ENCODE measurements around the gene TSPAN31.

TSPAN31 gene

GRCh38 chr12:57736741-57737466, 7.9 kb upstream of the TSPAN31 start:
- no peak for DNase-seq

- no peak for DNase-seq
Observed at GRCh38 chr12:57737467-57738460, 7.1 kb upstream of the TSPAN31 start.

- no peak for DNase-seq
Observed at GRCh38 chr12:57738661-57739237, 6.1 kb upstream of the TSPAN31 start, which contains the start of gene AGAP2. Gene AGAP2 (minus strand): TSS chr12:57738742. CDS start chr12:57738246, 496 bp downstream.

- DNase-seq: no peak
Observed at GRCh38 chr12:57739387-57739786, 5.5 kb upstream of the TSPAN31 start.

- DNase-seq: no peak
Observed at GRCh38 chr12:57739914-57740538, 4.8 kb upstream of the TSPAN31 start.

DNA sequence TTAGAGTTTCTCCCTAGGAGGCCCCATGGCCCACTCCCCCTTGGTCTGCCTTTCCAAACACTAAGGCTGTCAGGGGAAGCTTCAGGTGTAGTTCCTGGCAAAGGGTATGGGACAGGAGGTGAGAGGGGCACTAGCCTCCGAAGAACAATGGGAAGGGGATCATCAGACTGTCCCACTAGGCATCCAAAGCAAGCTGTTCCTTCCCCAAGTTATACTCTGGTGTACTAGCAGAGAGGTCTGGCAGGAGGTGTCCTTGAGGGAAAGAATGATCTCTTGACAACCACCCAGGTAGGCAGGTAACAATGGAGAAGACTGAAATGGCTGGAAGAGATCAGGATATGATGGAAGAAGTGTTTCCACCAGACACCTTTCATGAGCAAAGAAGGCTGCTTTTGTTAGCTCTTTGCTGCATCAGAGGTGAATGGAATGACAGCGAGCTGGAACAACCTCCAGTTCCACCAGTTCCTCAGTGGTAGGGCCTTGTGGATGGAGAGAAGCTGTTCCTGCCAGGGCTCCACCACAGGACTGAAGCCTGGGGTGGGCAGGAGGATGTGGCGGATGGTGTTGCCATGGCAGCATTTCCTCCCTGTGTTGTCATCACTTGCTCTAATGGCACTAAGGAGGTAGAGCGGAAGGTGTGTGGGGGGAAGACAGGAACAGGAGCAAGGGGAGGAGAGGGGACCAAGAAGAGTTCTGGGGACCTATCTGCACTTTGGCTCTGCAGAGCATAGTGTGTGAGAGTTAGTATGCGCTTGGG, 4.0 kb upstream of the TSPAN31 start:
- peak; percentile 85 for DNase-seq

DNA sequence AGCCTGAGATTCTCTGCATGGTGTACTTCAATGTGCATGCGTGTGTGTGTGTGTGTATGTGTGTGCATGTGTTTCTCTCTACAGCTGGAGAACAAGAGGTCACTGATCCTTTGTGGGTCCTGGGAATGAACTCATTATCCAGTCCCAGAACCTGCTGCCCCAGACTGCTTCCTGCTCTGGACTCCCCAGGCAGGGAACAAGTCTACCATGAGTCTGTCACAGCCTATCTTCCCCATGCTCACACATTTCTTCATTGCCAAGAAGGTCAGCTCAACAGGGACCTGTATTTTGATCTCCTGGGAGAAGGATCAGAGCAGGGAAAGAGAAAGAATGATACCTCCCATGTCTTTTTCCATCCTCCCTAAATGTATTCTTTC, 3.4 kb upstream of the TSPAN31 start:
- DNase-seq: no peak

DNA sequence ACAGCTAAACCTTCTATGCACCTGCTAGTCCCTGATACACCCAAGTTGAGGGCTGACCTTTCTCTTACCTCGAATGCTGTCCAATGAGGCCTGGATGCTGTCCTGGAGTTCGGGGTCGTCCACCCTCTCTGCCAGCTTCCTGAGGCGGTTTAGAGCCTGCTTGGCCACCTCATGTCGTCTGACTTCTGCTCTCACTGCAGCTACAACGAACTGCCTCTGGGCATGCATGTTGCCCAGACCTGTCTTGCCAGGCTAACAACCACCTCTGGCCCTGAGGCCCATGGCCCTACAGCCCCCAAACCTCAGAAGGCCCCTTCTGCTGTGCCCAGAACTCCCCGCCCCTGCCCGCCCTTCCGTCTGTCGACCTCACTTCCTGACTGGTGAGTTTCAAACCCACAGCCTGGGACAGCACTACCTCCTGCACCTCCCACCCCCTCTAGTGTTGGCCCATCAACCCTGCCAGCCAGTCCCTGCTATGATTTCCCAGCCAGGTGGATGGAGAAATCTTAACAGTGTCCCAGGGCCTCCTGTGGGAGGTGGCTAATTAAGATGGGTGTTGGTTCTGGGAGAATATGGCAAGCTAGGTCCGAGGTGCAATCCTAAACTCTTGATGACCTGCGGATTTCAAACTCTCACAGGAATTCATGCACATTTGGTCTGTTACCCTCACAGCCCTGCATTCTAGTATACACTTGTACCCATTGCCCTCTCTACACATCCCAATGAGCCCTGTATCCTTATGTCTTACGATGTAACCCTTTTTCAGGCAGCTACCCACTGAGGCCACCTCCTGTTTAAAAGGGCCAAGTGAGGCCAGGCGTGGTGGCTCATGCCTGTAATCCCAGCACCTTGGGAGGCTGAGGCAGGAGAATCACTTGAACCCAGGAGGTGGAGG, 2.7 kb upstream of the TSPAN31 start:
- peak; percentile 85 for DNase-seq

- no peak for DNase-seq
Observed at GRCh38 chr12:57743769-57744168, 1.1 kb upstream of the TSPAN31 start.

- no peak for DNase-seq
Observed at GRCh38 chr12:57744194-57744776, 554 bp upstream of the TSPAN31 start.

- no peak for DNase-seq
Observed at GRCh38 chr12:57745485-57745881, 644 bp downstream of the TSPAN31 start.

GRCh38 chr12:57746025-57746424, 1.2 kb downstream of the TSPAN31 start:
- DNase-seq: no peak

GRCh38 chr12:57749061-57749460, 4.2 kb downstream of the TSPAN31 start:
- DNase-seq: no peak

DNA sequence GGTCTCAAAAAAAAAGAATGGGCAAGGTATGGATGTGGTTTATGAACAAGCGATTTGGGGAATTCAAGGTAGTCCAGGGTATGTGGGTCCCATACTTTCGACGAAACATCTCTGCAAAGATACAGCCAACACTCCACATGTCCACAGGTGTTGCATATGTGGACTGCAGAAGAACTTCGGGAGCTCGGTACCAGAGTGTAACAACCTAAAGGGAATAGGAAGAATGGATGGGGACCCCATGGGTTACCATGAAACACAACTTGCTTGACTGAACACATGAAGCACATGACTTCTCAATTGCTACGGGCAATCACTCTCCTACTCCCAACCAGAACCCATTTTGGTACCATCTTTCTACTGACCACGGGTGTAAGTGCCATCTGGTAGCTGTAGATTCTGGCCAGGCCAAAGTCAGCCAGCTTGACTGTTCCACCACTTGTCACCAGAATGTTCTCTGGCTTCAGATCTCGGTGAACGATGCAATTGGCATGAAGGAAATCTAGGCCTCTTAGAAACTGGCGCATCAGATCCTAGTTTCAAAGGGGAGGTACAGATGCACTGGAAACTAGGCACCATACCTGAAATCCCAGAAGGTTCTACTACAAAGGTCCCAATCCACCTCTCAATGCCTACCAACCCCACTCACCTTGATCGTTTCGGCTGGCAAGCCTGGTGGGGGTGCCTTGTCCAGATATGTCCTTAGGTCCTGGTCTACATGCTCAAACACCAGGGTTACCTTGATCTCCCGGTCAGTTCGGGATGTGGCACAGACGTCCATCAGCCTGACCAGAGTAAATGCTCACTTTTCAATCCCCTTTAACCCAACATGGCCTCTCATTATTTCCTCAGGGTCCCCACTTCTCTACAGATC, 6.0 kb downstream of the TSPAN31 start:
- DNase-seq: no peak

GRCh38 chr12:57751432-57751787, 6.6 kb downstream of the TSPAN31 start:
- DNase-seq: no peak

DNA sequence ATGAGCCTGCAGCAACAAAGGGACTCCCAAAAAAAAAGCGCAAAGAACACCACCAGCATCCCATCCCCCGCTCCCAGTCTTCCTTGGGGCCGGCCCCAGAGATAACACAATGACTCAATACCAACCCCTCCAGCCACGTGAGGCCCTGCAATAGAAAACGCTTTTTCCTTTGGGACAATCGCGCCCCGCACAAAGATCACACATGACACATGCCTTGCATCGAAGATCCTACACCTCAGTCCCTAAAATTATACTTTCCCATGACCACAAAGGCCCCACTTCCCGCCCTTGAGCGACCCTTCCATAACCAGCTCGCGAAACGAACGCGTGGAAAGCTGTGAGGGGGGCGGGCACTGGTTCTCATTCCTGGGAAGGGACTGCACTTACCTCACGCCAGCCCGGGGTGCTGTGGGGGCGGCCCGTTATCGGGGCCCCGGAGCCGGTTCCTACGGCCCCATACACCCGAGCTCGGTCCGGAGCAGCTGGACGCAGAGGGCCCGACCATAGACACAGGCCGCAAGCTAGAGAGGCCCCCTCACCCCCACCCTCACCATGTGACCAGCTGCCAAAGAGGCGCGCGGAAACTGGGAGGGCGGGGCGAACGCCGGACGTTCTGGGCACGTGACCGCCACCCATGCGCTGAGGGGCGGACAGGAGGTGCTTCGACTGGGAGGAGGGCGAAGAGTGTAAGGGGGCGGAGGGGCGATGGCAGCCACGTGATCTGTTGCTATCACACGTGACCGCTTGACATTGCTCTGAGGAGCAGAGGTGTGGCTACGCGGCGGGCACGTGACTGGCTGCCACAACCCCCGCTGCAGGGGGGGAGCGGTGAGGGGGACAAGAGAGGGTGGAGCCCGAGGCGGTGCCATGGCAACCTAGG, 7.2 kb downstream of the TSPAN31 start, which contains the start of gene CDK4:
Gene CDK4, minus strand, starts transcription at position 523 of the 880 bp plus-strand sequence. CDS start 593 bp downstream, outside the sequence.
- peak; percentile 100 for DNase-seq

- DNase-seq: no peak
Observed at GRCh38 chr12:57752668-57753000, 7.8 kb downstream of the TSPAN31 start.

- DNase-seq: no peak
Observed at GRCh38 chr12:57753756-57754337, 9.0 kb downstream of the TSPAN31 start.
